ENCODE results near the gene PPP1CA. TPM values are rescaled to one million over a fixed set of nuclear protein-coding genes. Genes with fewer than 3 reads are reported as not detected.
"Not testable (repeated sequence)": the region's sequence is repeated elsewhere in the genome, so short reads cannot be mapped to it uniquely, and the experiment has no call there.

Gene PPP1CA
- total RNA-seq, 1 experiment from 2014 or later, result 238 TPM

DNA sequence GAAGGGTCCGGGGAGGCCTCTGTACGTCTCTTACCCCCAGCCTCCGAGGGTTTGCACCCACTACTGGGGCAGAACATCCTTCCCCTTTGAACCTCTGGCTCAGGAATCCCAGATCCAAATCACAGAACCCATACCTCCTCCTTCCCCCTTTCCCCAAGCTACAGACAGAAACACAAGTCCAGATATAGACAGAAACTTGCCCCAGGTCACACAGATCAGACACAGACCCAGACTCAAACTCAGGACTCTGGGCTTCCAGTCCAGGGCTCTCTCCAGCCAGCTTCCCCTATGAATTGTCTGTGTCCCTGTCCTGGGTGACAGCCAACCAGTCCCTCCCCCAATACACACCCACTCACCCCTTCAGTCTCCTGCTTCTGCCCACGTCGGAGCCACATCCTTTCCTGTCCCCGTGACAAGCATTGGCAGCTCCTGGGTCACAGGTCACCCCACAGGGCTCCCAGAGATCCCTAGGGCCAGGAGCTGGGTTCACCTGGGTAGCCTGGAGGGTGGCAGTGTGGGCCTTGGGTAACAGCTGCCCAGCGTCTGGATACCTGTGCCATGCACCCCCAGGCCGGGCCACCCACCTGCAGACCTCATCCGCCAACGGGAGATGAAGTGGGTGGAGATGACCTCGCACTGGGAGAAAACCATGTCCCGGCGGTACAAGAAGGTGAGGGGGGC is 3.0 kb upstream of the PPP1CA start:
- CTCF ChIA-PET, result no interaction called here
- no peaks in the 10 kb centered on the region for H3K36me3 ChIP-seq (ENCODE audit: control insufficient read depth in 1 of 2, insufficient read depth in 2 of 2, low read length in 2 of 2)
- no TSS peak for BruUV-seq (replicated peaks)
- H3K79me2 ChIP-seq (ENCODE audit: insufficient read depth, low read length), result peaks cover 15% of the 10 kb centered on the region
- no peak overlapping the region for H3K4me3 ChIP-seq (replicated peaks in 1 of 2; ENCODE audit: low read depth in 1 of 2, low read length in 2 of 2)
- H3K9me2 ChIP-seq (ENCODE audit: insufficient read depth), result no peaks in the 10 kb centered on the region
- H3K4me2 ChIP-seq (ENCODE audit: low read length), result no peak overlapping the region
- no peak for DNase-seq (ENCODE audit: low read depth, low spot score)
- H2AFZ ChIP-seq (ENCODE audit: low read depth, low read length, poor library complexity, severe bottlenecking), result no peak overlapping the region
- peaks cover 9 to 18% of the 10 kb centered on the region in 2 experiments for H3K4me1 ChIP-seq (ENCODE audit: control insufficient read depth in 1 of 2, insufficient read depth in 2 of 2, low read length in 2 of 2)
- no peaks in the 10 kb centered on the region for H3K27me3 ChIP-seq (ENCODE audit: insufficient read depth, low read length)
- H3K9me3 ChIP-seq (ENCODE audit: control insufficient read depth in 1 of 2, insufficient read depth in 1 of 2, low read depth in 1 of 2, low read length in 2 of 2), result no peaks in the 10 kb centered on the region
- ATAC-seq, result no peak
- TF ChIP-seq POLR2A (IDR thresholded peaks at IDR 0.05; ENCODE audit: borderline replicate concordance, extremely low read depth, insufficient read depth, insufficient read length), result no peak
- no peak for TF ChIP-seq TCF7L2 (IDR thresholded peaks at IDR 0.05; ENCODE audit: borderline replicate concordance, extremely low read depth, insufficient read depth, insufficient read length)
- TF ChIP-seq, protein P1, sequence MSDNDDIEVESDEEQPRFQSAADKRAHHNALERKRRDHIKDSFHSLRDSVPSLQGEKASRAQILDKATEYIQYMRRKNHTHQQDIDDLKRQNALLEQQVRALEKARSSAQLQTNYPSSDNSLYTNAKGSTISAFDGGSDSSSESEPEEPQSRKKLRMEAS (IDR thresholded peaks at IDR 0.05), result no peak
- no peak for TF ChIP-seq YY1 (IDR thresholded peaks at IDR 0.05; ENCODE audit: extremely low read depth, insufficient replicate concordance, low read depth, low read length)
- TF ChIP-seq, protein P2, sequence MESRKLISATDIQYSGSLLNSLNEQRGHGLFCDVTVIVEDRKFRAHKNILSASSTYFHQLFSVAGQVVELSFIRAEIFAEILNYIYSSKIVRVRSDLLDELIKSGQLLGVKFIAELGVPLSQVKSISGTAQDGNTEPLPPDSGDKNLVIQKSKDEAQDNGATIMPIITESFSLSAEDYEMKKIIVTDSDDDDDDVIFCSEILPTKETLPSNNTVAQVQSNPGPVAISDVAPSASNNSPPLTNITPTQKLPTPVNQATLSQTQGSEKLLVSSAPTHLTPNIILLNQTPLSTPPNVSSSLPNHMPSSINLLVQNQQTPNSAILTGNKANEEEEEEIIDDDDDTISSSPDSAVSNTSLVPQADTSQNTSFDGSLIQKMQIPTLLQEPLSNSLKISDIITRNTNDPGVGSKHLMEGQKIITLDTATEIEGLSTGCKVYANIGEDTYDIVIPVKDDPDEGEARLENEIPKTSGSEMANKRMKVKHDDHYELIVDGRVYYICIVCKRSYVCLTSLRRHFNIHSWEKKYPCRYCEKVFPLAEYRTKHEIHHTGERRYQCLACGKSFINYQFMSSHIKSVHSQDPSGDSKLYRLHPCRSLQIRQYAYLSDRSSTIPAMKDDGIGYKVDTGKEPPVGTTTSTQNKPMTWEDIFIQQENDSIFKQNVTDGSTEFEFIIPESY (IDR thresholded peaks at IDR 0.05; ENCODE audit: extremely low read depth, insufficient replicate concordance, low read length), result no peak
- TF ChIP-seq SIN3A (IDR thresholded peaks at IDR 0.05; ENCODE audit: low read depth), result no peak
- no peak for TF ChIP-seq CBX3 (IDR thresholded peaks at IDR 0.05; ENCODE audit: low read depth)
- TF ChIP-seq FOSL1 (IDR thresholded peaks at IDR 0.05; ENCODE audit: low read depth), result no peak
- no peak for TF ChIP-seq EGR1 (IDR thresholded peaks at IDR 0.05; ENCODE audit: low read depth)
- no peak for TF ChIP-seq EZH2 (IDR thresholded peaks at IDR 0.05)
- TF ChIP-seq SP1 (IDR thresholded peaks at IDR 0.05; ENCODE audit: low read depth), result no peak
- no peak for TF ChIP-seq CEBPB (IDR thresholded peaks at IDR 0.05; ENCODE audit: low read depth)
- TF ChIP-seq EZH2phosphoT487 (IDR thresholded peaks at IDR 0.05; ENCODE audit: borderline replicate concordance), result no peak
- no peak for TF ChIP-seq POLR2AphosphoS5 (IDR thresholded peaks at IDR 0.05; ENCODE audit: low read depth, low read length)
- TF ChIP-seq ZNF274 (IDR thresholded peaks at IDR 0.05; ENCODE audit: low read depth, low read length), result no peak
- no peak for TF ChIP-seq RAD21 (IDR thresholded peaks at IDR 0.05; ENCODE audit: low read depth)
- TF ChIP-seq ELF1 (IDR thresholded peaks at IDR 0.05; ENCODE audit: borderline replicate concordance, low read depth), result no peak
- H4K20me1 ChIP-seq (ENCODE audit: insufficient read depth), result no peaks in the 10 kb centered on the region
- no peak overlapping the region for H3K27ac ChIP-seq (ENCODE audit: low read depth, low read length)
- H3K9ac ChIP-seq (ENCODE audit: low read length), result no peak overlapping the region
- intact Hi-C loops (cut with micrococcal nuclease), result no loop called here
- RAD21 ChIA-PET (ENCODE audit: low non-redundant PET in 1 of 2, low total read pairs in 2 of 2, uncharacterized antibody in 2 of 2, unreplicated experiment in 2 of 2), result no interaction called here
- POLR2A ChIA-PET, result no interaction called here

- intact Hi-C loops (cut with micrococcal nuclease), result loop anchor here (2.0 kb wide), 1 partner anchor 66 kb away; the partner anchor contains the start of gene TMEM134
- peaks cover 24% of the 10 kb centered on the region for H3K79me2 ChIP-seq (ENCODE audit: insufficient read depth, low read length)
- H3K4me2 ChIP-seq (ENCODE audit: low read length); H3K9ac ChIP-seq (ENCODE audit: low read length); H3K4me3 ChIP-seq (replicated peaks in 1 of 2; ENCODE audit: low read depth in 1 of 2, low read length in 2 of 2); BruUV-seq (replicated peaks); DNase-seq (ENCODE audit: low read depth, low spot score); RAD21 ChIA-PET (ENCODE audit: low non-redundant PET in 1 of 2, low total read pairs in 2 of 2, uncharacterized antibody in 2 of 2, unreplicated experiment in 2 of 2); H3K9me3 ChIP-seq (ENCODE audit: control insufficient read depth in 1 of 2, insufficient read depth in 1 of 2, low read depth in 1 of 2, low read length in 2 of 2); H2AFZ ChIP-seq (ENCODE audit: low read depth, low read length, poor library complexity, severe bottlenecking); H3K27me3 ChIP-seq (ENCODE audit: insufficient read depth, low read length); POLR2A ChIA-PET; H4K20me1 ChIP-seq (ENCODE audit: insufficient read depth); ATAC-seq; H3K27ac ChIP-seq (ENCODE audit: low read depth, low read length); H3K9me2 ChIP-seq (ENCODE audit: insufficient read depth): not testable (repeated sequence)
- H3K36me3 ChIP-seq (ENCODE audit: control insufficient read depth in 1 of 2, insufficient read depth in 2 of 2, low read length in 2 of 2), result peaks cover 2 to 13% of the 10 kb centered on the region in 2 experiments; a peak in 3 of 4 replicates
- CTCF ChIA-PET, result interaction anchor here (2.0 kb wide), 1 partner anchor 51 kb away, joined by 9 read pairs; the partner anchor contains the start of gene POLD4
- H3K4me1 ChIP-seq (ENCODE audit: control insufficient read depth in 1 of 2, insufficient read depth in 2 of 2, low read length in 2 of 2), result peaks cover 9 to 18% of the 10 kb centered on the region in 2 experiments
These were observed 1.4 kb upstream of the PPP1CA start for GRCh38 chr11:67403085-67403484.
